A549 (cell line): Measurements from ENCODE around the gene SLC26A6. TPM values are rescaled to one million over a fixed set of nuclear protein-coding genes. Genes with fewer than 3 reads are reported as not detected.

Experiments used
- ATAC-seq, 2 experiments: fragments of 200-7000 bp in 1 of 2; fragments of >200 bp in 1 of 2; cut with Nextera tagmentation in 1 of 2; cut with Tn5 transposase in 1 of 2; 3 replicates each; pipeline versions ENCODE4 v1.8.0 to v1.9.1; 2018 to 2020; ENCODE audit warnings: mild to moderate bottlenecking in 1 of 2, moderate library complexity in 1 of 2
- CTCF ChIA-PET: fragments of 300-600 bp; sonication (Branson Sonifier 250); formaldehyde crosslinking; extraction: SDS; loops from one replicate; lab custom pipeline; 2021; ENCODE audit warnings: antibody characterized with exemption, inconsistent platforms; lab: Yijun Ruan, JAX
- POLR2A ChIA-PET: fragments of 350-600 bp; formaldehyde crosslinking; extraction: SDS; loops from one replicate; lab custom pipeline; 2021; ENCODE audit warnings: antibody characterized with exemption, inconsistent platforms; lab: Yijun Ruan, JAX
- DNase-seq, 2 experiments: peaks; one replicate each; pipeline versions ENCODE4 v3.0.0 to v3.0.0-alpha.2; 2011 to 2016; ENCODE audit warnings: low read depth in 1 of 2, low spot score in 1 of 2
- FAIRE-seq: peaks from 2 replicates; lab custom pipeline; 2011; peaks lifted over from hg19 to GRCh38; lab: Jason Lieb, UNC
- H3K27ac ChIP-seq, 2 experiments: fragments of >200 bp; sonication (Bioruptor Twin); formaldehyde crosslinking; 3 replicates each; pipeline ENCODE4 v1.5.1; 2016 to 2017
- H3K4me1 ChIP-seq: fragments of >200 bp; sonication (Bioruptor Twin); formaldehyde crosslinking; 3 replicates; pipeline ENCODE4 v1.6.1; 2016
- H3K4me2 ChIP-seq: fragments of >200 bp; sonication (Bioruptor Twin); formaldehyde crosslinking; 3 replicates; pipeline ENCODE4 v1.6.1; 2016
- H3K4me3 ChIP-seq: fragments of >200 bp; sonication (Bioruptor Twin); formaldehyde crosslinking; 3 replicates; pipeline ENCODE4 v1.5.1; 2016
- H3K9me3 ChIP-seq: fragments of >200 bp; sonication (Bioruptor Twin); formaldehyde crosslinking; 3 replicates; pipeline ENCODE4 v1.6.1; 2016
- CBX2 ChIP-seq: fragments of 200-600 bp; sonication (generic); IDR thresholded peaks from 2 replicates; pipeline ENCODE4 v1.6.1; 2016; ENCODE audit warnings: low read depth, mild to moderate bottlenecking, borderline replicate concordance
- CBX8 ChIP-seq: fragments of 200-600 bp; sonication (generic); IDR thresholded peaks from 2 replicates; pipeline ENCODE4 v1.6.1; 2016
- CEBPB ChIP-seq, 2 experiments: fragments of >200 bp in 1 of 2; sonication (Bioruptor Twin) in 1 of 2; formaldehyde crosslinking in 1 of 2; IDR thresholded peaks; 2 replicates each; pipeline ENCODE4 v1.6.1; 2012 to 2016
- FOSB ChIP-seq: fragments of 250-450 bp; sonication (Bioruptor Pico); IDR thresholded peaks from 2 replicates; pipeline ENCODE4 v1.5.0; 2020; ENCODE audit warnings: mild to moderate bottlenecking, moderate library complexity
- FOXS1 ChIP-seq: fragments of 250-450 bp; sonication (Bioruptor Pico); IDR thresholded peaks from 2 replicates; pipeline ENCODE4 v1.5.0; 2020; ENCODE audit warnings: mild to moderate bottlenecking, moderate library complexity
- JUN ChIP-seq, 2 experiments: fragments of >200 bp; sonication (Bioruptor Twin); formaldehyde crosslinking; IDR thresholded peaks; 2 replicates in 1 of 2; 3 replicates in 1 of 2; pipeline ENCODE4 v1.6.1; 2016 to 2017
- JUNB ChIP-seq: fragments of >200 bp; sonication (Bioruptor Twin); formaldehyde crosslinking; IDR thresholded peaks from 2 replicates; pipeline ENCODE4 v1.6.1; 2016
- MAFK ChIP-seq: fragments of 450-650 bp; IDR thresholded peaks from 2 replicates; pipeline ENCODE4 v1.6.1; 2014; ENCODE audit not compliant: partially characterized antibody
- PHF8 ChIP-seq: fragments of 200-600 bp; sonication (generic); IDR thresholded peaks from 2 replicates; pipeline ENCODE4 v1.6.1; 2016; ENCODE audit warnings: low read depth, mild to moderate bottlenecking, antibody characterized with exemption, moderate library complexity, borderline replicate concordance
- POLR2AphosphoS2 ChIP-seq: conservative IDR thresholded peaks from 2 replicates; pipeline ENCODE4 v1.6.1; 2012; ENCODE audit warnings: low read length, improper control_type of control experiment, inconsistent platforms
- RAD21 ChIP-seq, 2 experiments: fragments of >200 bp in 1 of 2; sonication (Bioruptor Twin) in 1 of 2; formaldehyde crosslinking in 1 of 2; IDR thresholded peaks in 1 of 2; conservative IDR thresholded peaks in 1 of 2; 2 replicates in 1 of 2; 3 replicates in 1 of 2; pipeline ENCODE4 v1.6.1; 2012 to 2018; ENCODE audit warnings: inconsistent platforms in 1 of 2
- RARB ChIP-seq: fragments of 250-450 bp; sonication (Bioruptor Pico); IDR thresholded peaks from 2 replicates; pipeline ENCODE4 v1.8.0; 2021; ENCODE audit warnings: mild to moderate bottlenecking, moderate library complexity
- RFX5 ChIP-seq: fragments of 450-650 bp; IDR thresholded peaks from 2 replicates; pipeline ENCODE4 v1.7.1; 2014; ENCODE audit warnings: antibody characterized with exemption, mild to moderate bottlenecking, moderate library complexity
- RNF2 ChIP-seq: fragments of 200-600 bp; sonication (generic); IDR thresholded peaks from 2 replicates; pipeline ENCODE4 v1.6.1; 2016; ENCODE audit warnings: low read depth, mild to moderate bottlenecking, antibody characterized with exemption, moderate library complexity, borderline replicate concordance
- SMC3 ChIP-seq: fragments of >200 bp; sonication (Bioruptor Twin); formaldehyde crosslinking; IDR thresholded peaks from 3 replicates; pipeline ENCODE4 v1.6.1; 2018; ENCODE audit warnings: inconsistent platforms
- TP53 ChIP-seq: fragments of 250-450 bp; sonication (Bioruptor Pico); IDR thresholded peaks from 2 replicates; pipeline ENCODE4 v1.5.0; 2021; ENCODE audit warnings: mild to moderate bottlenecking, moderate library complexity
- WGBS: methylation state at CpG from one replicate; pipeline ENCODE4 v1.1.6; 2017; ENCODE audit errors: missing lambda C conversion rate; 5-methylcytosine and 5-hydroxymethylcytosine counted together
- polyA plus RNA-seq, 4 experiments: library from polyadenylated mRNA; depleted of rRNA in 3 of 4; stranded (reverse); fragments of >200 nt; fragmentation: RNase III in 1 of 4; extraction: RNeasy Plus Mini Kit Qiagen cat#74134 plus additional on column Dnase treatment in 1 of 4; gene quantifications; 2 replicates in 3 of 4; 3 replicates in 1 of 4; pipeline ENCODE4 v1.2.3, GENCODE V29; 2011 to 2017
- TF ChIP-seq, protein P1 (sequence below): fragments of >200 bp; sonication (Bioruptor Twin); formaldehyde crosslinking; IDR thresholded peaks from 3 replicates; pipeline ENCODE4 v1.5.1; 2016
- TF ChIP-seq, protein P2 (sequence below): IDR thresholded peaks from 2 replicates; pipeline ENCODE4 v1.6.1; 2012
- TF ChIP-seq, protein P3 (sequence below): fragments of 250-450 bp; sonication (Bioruptor Pico); IDR thresholded peaks from 2 replicates; pipeline ENCODE4 v1.5.0; 2021; ENCODE audit warnings: mild to moderate bottlenecking, moderate library complexity, borderline replicate concordance

SLC26A6 gene
- polyA plus RNA-seq, 2 of the 4 experiments (the other 2 are of a cell fraction): 12.5 to 25.5 TPM

DNA sequence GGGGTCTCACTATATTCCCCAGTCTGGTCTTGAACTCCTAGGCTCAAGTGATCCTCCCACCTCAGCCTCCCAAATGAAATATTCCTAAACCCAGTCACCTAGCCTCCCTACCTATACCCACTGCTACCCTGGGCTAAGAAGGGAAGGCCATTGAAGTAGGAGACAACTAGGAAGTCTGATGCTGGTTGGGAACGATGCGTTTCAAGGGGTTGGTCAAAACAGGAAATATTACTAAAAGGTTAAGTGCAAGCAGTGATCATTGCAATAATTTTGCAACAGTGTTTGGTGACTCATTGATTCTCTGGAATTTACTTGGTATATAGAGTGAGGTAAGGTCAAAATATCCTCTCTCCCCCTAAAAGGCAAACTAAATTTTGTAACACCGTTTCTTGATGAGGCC, 21.2 kb downstream of the SLC26A6 start (continued):
- no peak for TF ChIP-seq RAD21 (conservative IDR thresholded peaks at IDR 0.05 in 1 of 2, IDR thresholded peaks at IDR 0.05 in 1 of 2)
- TF ChIP-seq MAFK: no peak
- TF ChIP-seq, protein P1, sequence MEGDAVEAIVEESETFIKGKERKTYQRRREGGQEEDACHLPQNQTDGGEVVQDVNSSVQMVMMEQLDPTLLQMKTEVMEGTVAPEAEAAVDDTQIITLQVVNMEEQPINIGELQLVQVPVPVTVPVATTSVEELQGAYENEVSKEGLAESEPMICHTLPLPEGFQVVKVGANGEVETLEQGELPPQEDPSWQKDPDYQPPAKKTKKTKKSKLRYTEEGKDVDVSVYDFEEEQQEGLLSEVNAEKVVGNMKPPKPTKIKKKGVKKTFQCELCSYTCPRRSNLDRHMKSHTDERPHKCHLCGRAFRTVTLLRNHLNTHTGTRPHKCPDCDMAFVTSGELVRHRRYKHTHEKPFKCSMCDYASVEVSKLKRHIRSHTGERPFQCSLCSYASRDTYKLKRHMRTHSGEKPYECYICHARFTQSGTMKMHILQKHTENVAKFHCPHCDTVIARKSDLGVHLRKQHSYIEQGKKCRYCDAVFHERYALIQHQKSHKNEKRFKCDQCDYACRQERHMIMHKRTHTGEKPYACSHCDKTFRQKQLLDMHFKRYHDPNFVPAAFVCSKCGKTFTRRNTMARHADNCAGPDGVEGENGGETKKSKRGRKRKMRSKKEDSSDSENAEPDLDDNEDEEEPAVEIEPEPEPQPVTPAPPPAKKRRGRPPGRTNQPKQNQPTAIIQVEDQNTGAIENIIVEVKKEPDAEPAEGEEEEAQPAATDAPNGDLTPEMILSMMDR: no peak
- no peak for TF ChIP-seq SMC3
- TF ChIP-seq, all 56 proteins: peak for 2

DNA sequence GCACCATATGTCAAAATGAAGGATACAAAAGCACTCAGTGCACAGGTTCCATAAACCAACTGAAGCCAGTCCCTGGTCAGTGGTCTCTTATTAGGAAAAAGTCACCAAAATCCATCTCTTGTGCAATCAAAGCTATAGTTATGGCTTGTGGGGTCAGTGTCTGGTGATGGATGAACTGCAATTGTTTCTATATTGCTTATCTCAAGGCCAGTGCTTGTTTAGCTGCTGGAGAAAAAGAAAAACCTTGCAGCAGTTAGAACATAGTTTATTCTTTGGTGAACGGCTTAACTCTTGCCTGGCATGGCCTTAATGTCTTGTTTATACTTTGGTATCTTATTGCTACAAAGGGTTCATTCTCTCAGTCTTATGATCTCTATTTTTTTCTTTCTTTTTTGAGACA, 23.0 kb downstream of the SLC26A6 start:
- H3K4me1 ChIP-seq: peaks cover 22% of the 10 kb centered on the region
- no peak for ATAC-seq
- ChIA-PET POLR2A (interaction anchor here (0.6 kb wide), 1 partner anchor 12 kb away, joined by 6 read pairs; no protein-coding TSS in a partner anchor), CTCF (interaction anchor here (1.1 to 2.1 kb wide), 5 partner anchors 9 to 63 kb away, joined by 3 to 10 read pairs (median 4); partner anchors contain the start of gene SLC26A6)
- H3K27ac ChIP-seq: no peak overlapping the region
- DNase-seq: no peak
- no peak for TF ChIP-seq CBX2
- TF ChIP-seq, protein P2, sequence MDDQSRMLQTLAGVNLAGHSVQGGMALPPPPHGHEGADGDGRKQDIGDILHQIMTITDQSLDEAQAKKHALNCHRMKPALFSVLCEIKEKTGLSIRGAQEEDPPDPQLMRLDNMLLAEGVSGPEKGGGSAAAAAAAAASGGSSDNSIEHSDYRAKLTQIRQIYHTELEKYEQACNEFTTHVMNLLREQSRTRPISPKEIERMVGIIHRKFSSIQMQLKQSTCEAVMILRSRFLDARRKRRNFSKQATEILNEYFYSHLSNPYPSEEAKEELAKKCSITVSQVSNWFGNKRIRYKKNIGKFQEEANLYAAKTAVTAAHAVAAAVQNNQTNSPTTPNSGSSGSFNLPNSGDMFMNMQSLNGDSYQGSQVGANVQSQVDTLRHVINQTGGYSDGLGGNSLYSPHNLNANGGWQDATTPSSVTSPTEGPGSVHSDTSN: no peak
- no peak for TF ChIP-seq FOXS1 (CRISPR knock-in tag)
- no peak for TF ChIP-seq TP53 (CRISPR knock-in tag)
- TF ChIP-seq CEBPB (IDR thresholded peaks at IDR 0.05): no peak
- TF ChIP-seq FOSB (CRISPR knock-in tag): no peak
- no peak for TF ChIP-seq POLR2AphosphoS2
- TF ChIP-seq PHF8: no peak
- no peak for TF ChIP-seq CBX8
- no peak for TF ChIP-seq JUNB
- TF ChIP-seq, protein P3, sequence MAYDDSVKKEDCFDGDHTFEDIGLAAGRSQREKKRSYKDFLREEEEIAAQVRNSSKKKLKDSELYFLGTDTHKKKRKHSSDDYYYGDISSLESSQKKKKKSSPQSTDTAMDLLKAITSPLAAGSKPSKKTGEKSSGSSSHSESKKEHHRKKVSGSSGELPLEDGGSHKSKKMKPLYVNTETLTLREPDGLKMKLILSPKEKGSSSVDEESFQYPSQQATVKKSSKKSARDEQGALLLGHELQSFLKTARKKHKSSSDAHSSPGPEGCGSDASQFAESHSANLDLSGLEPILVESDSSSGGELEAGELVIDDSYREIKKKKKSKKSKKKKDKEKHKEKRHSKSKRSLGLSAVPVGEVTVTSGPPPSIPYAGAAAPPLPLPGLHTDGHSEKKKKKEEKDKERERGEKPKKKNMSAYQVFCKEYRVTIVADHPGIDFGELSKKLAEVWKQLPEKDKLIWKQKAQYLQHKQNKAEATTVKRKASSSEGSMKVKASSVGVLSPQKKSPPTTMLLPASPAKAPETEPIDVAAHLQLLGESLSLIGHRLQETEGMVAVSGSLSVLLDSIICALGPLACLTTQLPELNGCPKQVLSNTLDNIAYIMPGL (CRISPR knock-in tag): no peak
- TF ChIP-seq RNF2: no peak
- no peak for TF ChIP-seq RARB (CRISPR knock-in tag)
- no peak for TF ChIP-seq JUN (IDR thresholded peaks at IDR 0.05)
- TF ChIP-seq RAD21 (conservative IDR thresholded peaks at IDR 0.05 in 1 of 2, IDR thresholded peaks at IDR 0.05 in 1 of 2): no peak
- no peak for TF ChIP-seq RFX5
- FAIRE-seq: no peak
- peaks cover 5% of the 10 kb centered on the region for H3K9me3 ChIP-seq
- 59% methylated on average over 1 of the region's 1 CpG for WGBS
- no peak overlapping the region for H3K4me3 ChIP-seq
- H3K4me2 ChIP-seq: no peak overlapping the region
